Neuronal stem cell (in vitro differentiated cells): ENCODE measurements around the gene LANCL3.

ENCODE experiments used
- DNase-seq: peaks from one replicate; pipeline ENCODE4 v3.0.0-alpha.2; 2013; ENCODE audit warnings: low spot score
- H2AFZ ChIP-seq: one replicate; pipeline ENCODE4 v1.6.1; 2013; ENCODE audit warnings: mild to moderate bottlenecking, low read length, inconsistent platforms
- H2AK5ac ChIP-seq: 2 replicates; pipeline ENCODE4 v1.6.1; 2013; ENCODE audit warnings: low read depth, mild to moderate bottlenecking, inconsistent platforms, low read length, moderate library complexity, mixed read lengths
- H2BK120ac ChIP-seq: 2 replicates; pipeline ENCODE4 v1.6.1; 2013; ENCODE audit warnings: low read depth, mild to moderate bottlenecking, inconsistent platforms, low read length, moderate library complexity, mixed read lengths
- H2BK12ac ChIP-seq: one replicate; pipeline ENCODE4 v1.6.1; 2013; ENCODE audit warnings: low read length, inconsistent platforms
- H2BK15ac ChIP-seq: 2 replicates; pipeline ENCODE4 v1.6.1; 2013; ENCODE audit warnings: mild to moderate bottlenecking, low read length, inconsistent platforms, mixed read lengths
- H2BK5ac ChIP-seq: one replicate; pipeline ENCODE4 v1.6.1; 2013; ENCODE audit warnings: inconsistent platforms, mild to moderate bottlenecking, low read length, moderate library complexity
- H3K14ac ChIP-seq: one replicate; pipeline ENCODE4 v1.6.1; 2013; ENCODE audit warnings: low read length, inconsistent platforms
- H3K18ac ChIP-seq: 2 replicates; pipeline ENCODE4 v1.6.1; 2013; ENCODE audit warnings: low read length, inconsistent platforms
- H3K23ac ChIP-seq: 2 replicates; pipeline ENCODE4 v1.6.1; 2013; ENCODE audit warnings: low read depth, mild to moderate bottlenecking, mixed read lengths, low read length, inconsistent platforms; ENCODE audit not compliant: poor library complexity
- H3K27ac ChIP-seq: replicated peaks from 3 replicates; pipeline ENCODE4 v1.5.1; 2013; ENCODE audit warnings: low read length, inconsistent platforms
- H3K27me3 ChIP-seq, 3 experiments: 2 replicates each; pipeline ENCODE4 v1.6.1; 2013; ENCODE audit warnings: low read length in 3 of 3, mild to moderate bottlenecking in 2 of 3, inconsistent platforms in 1 of 3, low read depth in 1 of 3, mixed read lengths in 1 of 3, moderate library complexity in 1 of 3; ENCODE audit not compliant: control insufficient read depth in 3 of 3, insufficient read depth in 3 of 3
- H3K36me3 ChIP-seq, 2 donors: replicated peaks in 1 of 2; 2 replicates each; pipeline ENCODE4 v1.6.1; 2013; ENCODE audit warnings: low read length in 2 of 2; ENCODE audit not compliant: control insufficient read depth in 2 of 2, insufficient read depth in 2 of 2
- H3K4ac ChIP-seq: 2 replicates; pipeline ENCODE4 v1.6.1; 2013; ENCODE audit warnings: inconsistent platforms, mild to moderate bottlenecking, low read length, moderate library complexity
- H3K4me1 ChIP-seq, 2 donors: 1 replicate in 1 of 2; 2 replicates in 1 of 2; pipeline ENCODE4 v1.6.1; 2013; ENCODE audit warnings: low read length in 2 of 2, low read depth in 1 of 2; ENCODE audit not compliant: control insufficient read depth in 2 of 2, insufficient read depth in 1 of 2
- H3K4me2 ChIP-seq: one replicate; pipeline ENCODE4 v1.6.1; 2013; ENCODE audit warnings: mild to moderate bottlenecking, low read length, inconsistent platforms; ENCODE audit not compliant: insufficient read depth, poor library complexity, severe bottlenecking
- H3K4me3 ChIP-seq, 2 donors: 2 replicates each; pipeline ENCODE4 v1.5.1; 2013; ENCODE audit warnings: low read length in 2 of 2, mild to moderate bottlenecking in 2 of 2, inconsistent platforms in 1 of 2, moderate library complexity in 1 of 2
- H3K79me1 ChIP-seq: one replicate; pipeline ENCODE4 v1.6.1; 2013; ENCODE audit warnings: low read depth, mild to moderate bottlenecking, inconsistent platforms, low read length, moderate library complexity
- H3K9ac ChIP-seq: one replicate; pipeline ENCODE4 v1.6.1; 2013; ENCODE audit warnings: mild to moderate bottlenecking, low read depth, low read length, inconsistent platforms; ENCODE audit not compliant: poor library complexity
- H3K9me3 ChIP-seq, 2 donors: replicated peaks in 1 of 2; 2 replicates each; pipeline versions ENCODE3 to v1.6.1; 2013; ENCODE audit warnings: low read length in 2 of 2, mild to moderate bottlenecking in 2 of 2, inconsistent platforms in 1 of 2, low read depth in 1 of 2, mixed read lengths in 1 of 2, moderate library complexity in 1 of 2; ENCODE audit not compliant: control insufficient read depth in 2 of 2, insufficient read depth in 1 of 2
- H4K8ac ChIP-seq: one replicate; pipeline ENCODE4 v1.6.1; 2013; ENCODE audit warnings: low read depth, mild to moderate bottlenecking, inconsistent platforms, low read length, moderate library complexity
- H4K91ac ChIP-seq: one replicate; pipeline ENCODE4 v1.6.1; 2013; ENCODE audit warnings: low read length, low read depth, mild to moderate bottlenecking, inconsistent platforms; ENCODE audit not compliant: poor library complexity
- WGBS, 2 donors: extraction: QIAGEN DNeasy Blood & Tissue Kit; methylation state at CpG; one replicate each; pipeline ENCODE4 v1.1.7; 2013; ENCODE audit warnings: missing lambda C conversion rate in 2 of 2, mixed read lengths in 1 of 2; ENCODE audit not compliant: insufficient read length in 2 of 2, insufficient replicate concordance in 1 of 2; ENCODE audit errors: extremely low coverage in 2 of 2; 5-methylcytosine and 5-hydroxymethylcytosine counted together

The LANCL3 gene

GRCh38 chrX:37679230-37679629, 107.8 kb downstream of the LANCL3 start:
- no peaks in the 10 kb centered on the region for H3K27me3 ChIP-seq
- no peak overlapping the region for H3K4me3 ChIP-seq
- no CpG with 5 or more reads among the region's 1 CpG for WGBS, 2 donors
- H3K9ac ChIP-seq, result no peak overlapping the region
- H2BK15ac ChIP-seq, result no peak overlapping the region
- no peak overlapping the region for H3K4ac ChIP-seq
- H3K4me1 ChIP-seq, result no peaks in the 10 kb centered on the region
- no peak overlapping the region for H3K4me2 ChIP-seq
- no peak overlapping the region for H2AFZ ChIP-seq
- H3K14ac ChIP-seq, result no peak overlapping the region
- no peak overlapping the region for H2BK5ac ChIP-seq
- H3K36me3 ChIP-seq, result no peaks in the 10 kb centered on the region
- no peak overlapping the region for H2BK120ac ChIP-seq
- no peak overlapping the region for H3K23ac ChIP-seq
- H4K91ac ChIP-seq, result no peak overlapping the region
- no peaks in the 10 kb centered on the region for H3K9me3 ChIP-seq
- H3K27ac ChIP-seq, result no peak overlapping the region
- H2AK5ac ChIP-seq, result no peak overlapping the region
- no peak overlapping the region for H3K18ac ChIP-seq
- H2BK12ac ChIP-seq, result no peak overlapping the region
- no peak for DNase-seq
- no peak overlapping the region for H4K8ac ChIP-seq
- no peaks in the 10 kb centered on the region for H3K79me1 ChIP-seq

GRCh38 chrX:37679888-37680287, 108.4 kb downstream of the LANCL3 start:
- no peak overlapping the region for H2BK5ac ChIP-seq
- H3K79me1 ChIP-seq, result no peaks in the 10 kb centered on the region
- peaks cover 0 to 2% (median 0%) of the 10 kb centered on the region in 3 experiments for H3K27me3 ChIP-seq
- H3K36me3 ChIP-seq, result no peaks in the 10 kb centered on the region
- H2BK15ac ChIP-seq, result no peak overlapping the region
- DNase-seq, result no peak
- H3K4me1 ChIP-seq, result no peaks in the 10 kb centered on the region
- no peak overlapping the region for H2BK12ac ChIP-seq
- no peak overlapping the region for H2AFZ ChIP-seq
- no peak overlapping the region for H3K4ac ChIP-seq
- no peak overlapping the region for H3K18ac ChIP-seq
- no peak overlapping the region for H3K4me3 ChIP-seq
- no peak overlapping the region for H2AK5ac ChIP-seq
- no peak overlapping the region for H4K91ac ChIP-seq
- no peak overlapping the region for H3K23ac ChIP-seq
- no peak overlapping the region for H3K27ac ChIP-seq
- H3K14ac ChIP-seq, result no peak overlapping the region
- WGBS, 2 donors, result no CpG with 5 or more reads among the region's 1 CpG
- H4K8ac ChIP-seq, result no peak overlapping the region
- H3K9ac ChIP-seq, result no peak overlapping the region
- no peak overlapping the region for H3K4me2 ChIP-seq
- no peak overlapping the region for H2BK120ac ChIP-seq
- H3K9me3 ChIP-seq, result no peaks in the 10 kb centered on the region

GRCh38 chrX:37684426-37684825, 113.0 kb downstream of the LANCL3 start:
- H2BK5ac ChIP-seq, result no peak overlapping the region
- H4K91ac ChIP-seq, result no peak overlapping the region
- no peaks in the 10 kb centered on the region for H3K79me1 ChIP-seq
- no peak overlapping the region for H3K4ac ChIP-seq
- H2AFZ ChIP-seq, result no peak overlapping the region
- H3K14ac ChIP-seq, result no peak overlapping the region
- no peak overlapping the region for H3K4me3 ChIP-seq
- H3K27ac ChIP-seq, result no peak overlapping the region
- H3K23ac ChIP-seq, result no peak overlapping the region
- peaks cover 0 to 14% (median 8%) of the 10 kb centered on the region in 3 experiments for H3K27me3 ChIP-seq
- no peak overlapping the region for H3K9ac ChIP-seq
- no peaks in the 10 kb centered on the region for H3K4me1 ChIP-seq
- no peaks in the 10 kb centered on the region for H3K36me3 ChIP-seq
- no peak overlapping the region for H3K4me2 ChIP-seq
- no peak overlapping the region for H2BK12ac ChIP-seq
- DNase-seq, result no peak
- no peak overlapping the region for H3K18ac ChIP-seq
- H3K9me3 ChIP-seq, result no peaks in the 10 kb centered on the region
- no peak overlapping the region for H2BK15ac ChIP-seq
- H4K8ac ChIP-seq, result no peak overlapping the region
- H2AK5ac ChIP-seq, result no peak overlapping the region
- H2BK120ac ChIP-seq, result no peak overlapping the region

GRCh38 chrX:37684973-37685372, 113.5 kb downstream of the LANCL3 start:
- no peak overlapping the region for H4K8ac ChIP-seq
- no peak overlapping the region for H2BK5ac ChIP-seq
- no peaks in the 10 kb centered on the region for H3K79me1 ChIP-seq
- H3K4ac ChIP-seq, result no peak overlapping the region
- no peak overlapping the region for H3K14ac ChIP-seq
- no peak overlapping the region for H4K91ac ChIP-seq
- H2AK5ac ChIP-seq, result no peak overlapping the region
- H2BK15ac ChIP-seq, result no peak overlapping the region
- no peak overlapping the region for H3K4me2 ChIP-seq
- no peaks in the 10 kb centered on the region for H3K9me3 ChIP-seq
- H3K9ac ChIP-seq, result no peak overlapping the region
- peaks cover 0 to 14% (median 8%) of the 10 kb centered on the region in 3 experiments for H3K27me3 ChIP-seq
- H3K36me3 ChIP-seq, result no peaks in the 10 kb centered on the region
- no peak overlapping the region for H3K4me3 ChIP-seq
- H3K27ac ChIP-seq, result no peak overlapping the region
- WGBS, 2 donors, result no CpG with 5 or more reads among the region's 3 CpGs
- no peak overlapping the region for H2BK12ac ChIP-seq
- H3K18ac ChIP-seq, result no peak overlapping the region
- H2BK120ac ChIP-seq, result no peak overlapping the region
- no peak overlapping the region for H3K23ac ChIP-seq
- no peaks in the 10 kb centered on the region for H3K4me1 ChIP-seq
- no peak overlapping the region for H2AFZ ChIP-seq
- no peak for DNase-seq
